OCI-LY1 (cell line): ENCODE measurements around the gene ANKRD11.

Experiments used
- CTCF ChIP-seq: fragments of 200-600 bp; sonication (generic), shearing (Covaris generic); IDR thresholded peaks from 2 replicates; pipeline ENCODE4 v1.5.1; 2017; ENCODE audit warnings: mild to moderate bottlenecking, antibody characterized with exemption, low read length, moderate library complexity, mixed read lengths
- EZH2 ChIP-seq: fragments of 200-600 bp; sonication (generic), shearing (Covaris generic); IDR thresholded peaks from 2 replicates; pipeline ENCODE4 v1.8.0; 2017; ENCODE audit warnings: borderline replicate concordance, mixed run types, mild to moderate bottlenecking, antibody characterized with exemption, low read length, moderate library complexity, mixed read lengths

GRCh38 chr16:89345642-89346150 is 144.7 kb downstream of the ANKRD11 start:
- TF ChIP-seq EZH2 (no peak), CTCF (no peak)
